Calu3 (cell line): ENCODE measurements around the gene DMRTA2. TPM values are rescaled to one million over a fixed set of nuclear protein-coding genes. Genes with fewer than 3 reads are reported as not detected.

Source experiments
- BruUV-seq: library from RNA; stranded (reverse); fragments of 400-500 nt; replicated peaks from 2 replicates; lab custom pipeline; 2021; lab: Mats Ljungman, UMichigan
- CTCF ChIA-PET: fragments of 300-600 bp; sonication (Branson Sonifier 250); formaldehyde crosslinking; loops from one replicate; lab custom pipeline; 2022; ENCODE audit warnings: antibody characterized with exemption; lab: Charles Lee
- DNase-seq: peaks from one replicate; pipeline ENCODE4 v3.0.0; 2022
- H3K27ac Mint-ChIP-seq: one replicate; pipeline ENCODE4 v1.8.0; 2022; ENCODE audit warnings: mixed read lengths; ENCODE audit not compliant: unreplicated experiment
- H3K27me3 Mint-ChIP-seq: one replicate; pipeline ENCODE4 v1.8.0; 2022; ENCODE audit warnings: mixed read lengths; ENCODE audit not compliant: unreplicated experiment
- H3K36me3 Mint-ChIP-seq: one replicate; pipeline ENCODE4 v1.8.0; 2022; ENCODE audit warnings: mild to moderate bottlenecking, moderate library complexity, mixed read lengths; ENCODE audit not compliant: insufficient read depth, unreplicated experiment
- H3K4me1 Mint-ChIP-seq: one replicate; pipeline ENCODE4 v1.8.0; 2022; ENCODE audit warnings: mild to moderate bottlenecking, low read depth, mixed read lengths; ENCODE audit not compliant: unreplicated experiment
- H3K4me3 Mint-ChIP-seq: one replicate; pipeline ENCODE4 v1.8.0; 2022; ENCODE audit warnings: mild to moderate bottlenecking, low read depth, moderate library complexity, mixed read lengths; ENCODE audit not compliant: unreplicated experiment
- H3K9me3 Mint-ChIP-seq: one replicate; pipeline ENCODE4 v1.8.0; 2022; ENCODE audit warnings: low read depth, mixed read lengths; ENCODE audit not compliant: unreplicated experiment
- CTCF ChIP-seq: fragments of 200-600 bp; IDR thresholded peaks from one replicate; pipeline ENCODE4 v1.8.0; 2022; ENCODE audit warnings: antibody characterized with exemption; ENCODE audit not compliant: unreplicated experiment
- intact Hi-C: fragments of 100-400 bp; cut with micrococcal nuclease; formaldehyde crosslinking; loops from one replicate; pipeline ENCODE4 v1.10.0; 2022; ENCODE audit not compliant: unreplicated experiment
- total RNA-seq: library from RNA; stranded (reverse); gene quantifications from 2 replicates; pipeline ENCODE4 v1.2.3, GENCODE V29; 2022

DMRTA2 gene
- total RNA-seq, 1 experiment from 2014 or later = 0.19 TPM

- Mint-ChIP-seq H3K4me3 (no peak overlapping the region), H3K27me3 (no peaks in the 10 kb centered on the region), H3K27ac (no peak overlapping the region), H3K36me3 (no peaks in the 10 kb centered on the region), H3K9me3 (no peaks in the 10 kb centered on the region), H3K4me1 (peaks cover 9% of the 10 kb centered on the region)
- DNase-seq = no peak
- no TSS peak for BruUV-seq
- CTCF ChIA-PET = no interaction called here
- intact Hi-C loops = no loop called here
- no peak for TF ChIP-seq CTCF
Observed at GRCh38 chr1:50447961-50448360, 24.7 kb upstream of the DMRTA2 start.

- Mint-ChIP-seq H3K36me3 (no peaks in the 10 kb centered on the region), H3K27ac (no peak overlapping the region), H3K4me3 (no peak overlapping the region), H3K4me1 (no peaks in the 10 kb centered on the region), H3K9me3 (no peaks in the 10 kb centered on the region), H3K27me3 (no peaks in the 10 kb centered on the region)
- DNase-seq = no peak
- BruUV-seq = no TSS peak
- TF ChIP-seq CTCF = no peak
- intact Hi-C loops = no loop called here
- CTCF ChIA-PET = no interaction called here
Observed at GRCh38 chr1:50441183-50441582, 17.9 kb upstream of the DMRTA2 start.

- H3K36me3 Mint-ChIP-seq = peaks cover 8% of the 10 kb centered on the region
- CTCF ChIA-PET = no interaction called here
- H3K4me1 Mint-ChIP-seq = no peaks in the 10 kb centered on the region
- no peaks in the 10 kb centered on the region for H3K9me3 Mint-ChIP-seq
- no TSS peak for BruUV-seq
- no peak overlapping the region for H3K27ac Mint-ChIP-seq
- H3K27me3 Mint-ChIP-seq = no peaks in the 10 kb centered on the region
- no peak for DNase-seq
- intact Hi-C loops = no loop called here
- no peak overlapping the region for H3K4me3 Mint-ChIP-seq
- TF ChIP-seq CTCF = no peak
Observed at GRCh38 chr1:50438945-50439344, 15.7 kb upstream of the DMRTA2 start.

GRCh38 chr1:50436489-50436888, 13.2 kb upstream of the DMRTA2 start:
- peaks cover 11% of the 10 kb centered on the region for H3K36me3 Mint-ChIP-seq
- no TSS peak for BruUV-seq
- no peaks in the 10 kb centered on the region for H3K9me3 Mint-ChIP-seq
- CTCF ChIA-PET = interaction anchor here (0.7 kb wide), 1 partner anchor 16 kb away, joined by 3 read pairs; no protein-coding TSS in a partner anchor
- no peak overlapping the region for H3K27ac Mint-ChIP-seq
- TF ChIP-seq CTCF = no peak
- DNase-seq = no peak
- no peak overlapping the region for H3K4me3 Mint-ChIP-seq
- no peaks in the 10 kb centered on the region for H3K4me1 Mint-ChIP-seq
- intact Hi-C loops = no loop called here
- H3K27me3 Mint-ChIP-seq = peaks cover under 1% of the 10 kb centered on the region
